PC-9 (cell line): ENCODE results near the gene PRR13. TPM values are rescaled to one million over a fixed set of nuclear protein-coding genes. Genes with fewer than 3 reads are reported as not detected.
"Not testable (repeated sequence)": the region's sequence is repeated elsewhere in the genome, so short reads cannot be mapped to it uniquely, and the experiment has no call there.

Source experiments
- BruUV-seq: library from RNA; stranded (reverse); fragments of 400-500 nt; replicated peaks from 2 replicates; lab custom pipeline; 2021; lab: Mats Ljungman, UMichigan
- CTCF ChIA-PET: fragments of 300-600 bp; sonication (Branson Sonifier 250); formaldehyde crosslinking; loops from one replicate; lab custom pipeline; 2022; ENCODE audit warnings: antibody characterized with exemption; lab: Charles Lee
- POLR2A ChIA-PET: fragments of 300-600 bp; sonication (Branson Sonifier 250); formaldehyde crosslinking; loops from one replicate; lab custom pipeline; 2022; ENCODE audit warnings: antibody characterized with exemption; ENCODE audit not compliant: unreplicated experiment; lab: Charles Lee
- DNase-seq, 2 experiments: peaks; one replicate each; pipeline versions ENCODE4 v3.0.0 to v3.0.0-alpha.2; 2015 to 2022; ENCODE audit warnings: mixed read lengths in 1 of 2
- H2AFZ ChIP-seq: fragments of 200-600 bp; sonication (generic); 2 replicates; pipeline ENCODE4 v1.8.1; 2017; ENCODE audit warnings: antibody characterized with exemption
- H3F3A ChIP-seq: fragments of 200-600 bp; sonication (generic); 2 replicates; pipeline ENCODE4 v1.8.1; 2017; ENCODE audit warnings: antibody characterized with exemption, mild to moderate bottlenecking, low read depth; ENCODE audit not compliant: insufficient read depth
- H3K27ac ChIP-seq: fragments of 200-600 bp; sonication (generic); 2 replicates; pipeline ENCODE4 v1.6.1; 2016; ENCODE audit warnings: mixed run types
- H3K27me3 ChIP-seq: fragments of 200-600 bp; sonication (generic); 2 replicates; pipeline ENCODE4 v1.6.1; 2016; ENCODE audit warnings: low read depth, mixed run types; ENCODE audit not compliant: insufficient read depth
- H3K36me3 ChIP-seq: fragments of 200-600 bp; sonication (generic); 2 replicates; pipeline ENCODE4 v1.6.1; 2016; ENCODE audit warnings: low read depth, mixed run types
- H3K4me1 ChIP-seq: fragments of 200-600 bp; sonication (generic); replicated peaks from 2 replicates; pipeline ENCODE4 v1.6.1; 2016; ENCODE audit warnings: mixed run types; ENCODE audit not compliant: insufficient read depth
- H3K4me2 ChIP-seq: fragments of 200-600 bp; sonication (generic); 2 replicates; pipeline ENCODE4 v1.6.1; 2017; ENCODE audit warnings: mixed run types
- H3K4me3 ChIP-seq: fragments of 200-600 bp; sonication (generic); 2 replicates; pipeline ENCODE4 v1.6.1; 2016; ENCODE audit warnings: mixed run types
- H3K79me2 ChIP-seq: fragments of 200-600 bp; sonication (generic); 2 replicates; pipeline ENCODE4 v1.6.1; 2017; ENCODE audit warnings: low read depth, mixed run types
- H3K9me2 ChIP-seq: fragments of 200-600 bp; sonication (generic); 2 replicates; pipeline ENCODE4 v1.8.1; 2017; ENCODE audit warnings: mild to moderate bottlenecking; ENCODE audit not compliant: insufficient read depth
- H3K9me3 ChIP-seq: fragments of 200-600 bp; sonication (generic); 2 replicates; pipeline ENCODE4 v1.8.1; 2016; ENCODE audit warnings: low read depth; ENCODE audit not compliant: insufficient read depth
- H4K20me1 ChIP-seq: fragments of 200-600 bp; sonication (generic); 2 replicates; pipeline ENCODE4 v1.8.1; 2017; ENCODE audit not compliant: insufficient read depth
- EZH2 ChIP-seq: fragments of 200-600 bp; sonication (generic); IDR thresholded peaks from 2 replicates; pipeline ENCODE4 v1.8.0; 2017; ENCODE audit warnings: antibody characterized with exemption, low read depth
- intact Hi-C: fragments of 100-400 bp; cut with micrococcal nuclease; formaldehyde crosslinking; loops from one replicate; pipeline ENCODE4 v1.10.0; 2022; ENCODE audit not compliant: unreplicated experiment
- total RNA-seq: library from RNA; stranded (reverse); gene quantifications from 2 replicates; pipeline ENCODE4 v1.2.3, GENCODE V29; 2021
- TF ChIP-seq, protein P1 (sequence below): fragments of 200-600 bp; sonication (generic); conservative IDR thresholded peaks from 2 replicates; pipeline ENCODE4 v1.6.1; 2017; ENCODE audit warnings: mixed run types, antibody characterized with exemption, mild to moderate bottlenecking, moderate library complexity

The PRR13 gene
- total RNA-seq, 1 experiment from 2014 or later, result 203 TPM

DNA sequence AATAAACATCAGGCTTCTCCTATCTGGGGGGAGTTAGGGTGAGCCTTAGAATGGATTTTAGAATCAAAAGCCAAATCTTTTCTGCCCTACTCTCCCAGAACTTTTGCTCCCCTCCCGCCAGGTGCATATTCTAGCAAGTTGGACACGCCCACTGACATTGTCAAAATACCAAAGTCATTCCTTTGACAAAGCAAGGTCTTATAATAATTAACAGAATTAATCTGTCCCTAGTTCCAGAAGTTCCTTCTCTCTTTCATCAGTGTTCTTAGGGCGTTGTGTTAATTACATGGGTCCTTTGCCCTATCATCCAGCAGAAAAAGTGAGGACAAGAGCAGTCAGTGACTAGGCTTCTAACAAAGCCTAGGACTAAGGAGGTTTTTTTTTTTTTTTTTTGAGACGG is 2.4 kb downstream of the PRR13 start:
- no peak overlapping the region for H3K4me3 ChIP-seq
- TF ChIP-seq, protein P1, sequence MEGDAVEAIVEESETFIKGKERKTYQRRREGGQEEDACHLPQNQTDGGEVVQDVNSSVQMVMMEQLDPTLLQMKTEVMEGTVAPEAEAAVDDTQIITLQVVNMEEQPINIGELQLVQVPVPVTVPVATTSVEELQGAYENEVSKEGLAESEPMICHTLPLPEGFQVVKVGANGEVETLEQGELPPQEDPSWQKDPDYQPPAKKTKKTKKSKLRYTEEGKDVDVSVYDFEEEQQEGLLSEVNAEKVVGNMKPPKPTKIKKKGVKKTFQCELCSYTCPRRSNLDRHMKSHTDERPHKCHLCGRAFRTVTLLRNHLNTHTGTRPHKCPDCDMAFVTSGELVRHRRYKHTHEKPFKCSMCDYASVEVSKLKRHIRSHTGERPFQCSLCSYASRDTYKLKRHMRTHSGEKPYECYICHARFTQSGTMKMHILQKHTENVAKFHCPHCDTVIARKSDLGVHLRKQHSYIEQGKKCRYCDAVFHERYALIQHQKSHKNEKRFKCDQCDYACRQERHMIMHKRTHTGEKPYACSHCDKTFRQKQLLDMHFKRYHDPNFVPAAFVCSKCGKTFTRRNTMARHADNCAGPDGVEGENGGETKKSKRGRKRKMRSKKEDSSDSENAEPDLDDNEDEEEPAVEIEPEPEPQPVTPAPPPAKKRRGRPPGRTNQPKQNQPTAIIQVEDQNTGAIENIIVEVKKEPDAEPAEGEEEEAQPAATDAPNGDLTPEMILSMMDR, result no peak
- TF ChIP-seq EZH2, result no peak
- H3K9me3 ChIP-seq, result no peaks in the 10 kb centered on the region
- no TSS peak for BruUV-seq
- H3K36me3 ChIP-seq, result peaks cover 19% of the 10 kb centered on the region
- ChIA-PET CTCF (interaction anchor here (0.7 kb wide), 1 partner anchor 16 kb away, joined by 10 read pairs; no protein-coding TSS in a partner anchor), POLR2A (interaction anchor here (0.6 kb wide), 1 partner anchor 76 kb away, joined by 10 read pairs; no protein-coding TSS in a partner anchor)
- H3K27ac ChIP-seq, result no peak overlapping the region
- H3K4me2 ChIP-seq, result peak overlapping the region; percentile 25
- H4K20me1 ChIP-seq, result peaks cover 3% of the 10 kb centered on the region; the same call in 1 of the 2 replicates
- intact Hi-C loops, result no loop called here
- H3K4me1 ChIP-seq, result peaks cover 13% of the 10 kb centered on the region
- H3K9me2 ChIP-seq, result no peaks in the 10 kb centered on the region
- peaks cover 46% of the 10 kb centered on the region for H3F3A ChIP-seq
- H3K27me3 ChIP-seq, result no peaks in the 10 kb centered on the region
- H2AFZ ChIP-seq, result no peak overlapping the region
- peaks cover 35% of the 10 kb centered on the region for H3K79me2 ChIP-seq
- DNase-seq, result no peak

DNA sequence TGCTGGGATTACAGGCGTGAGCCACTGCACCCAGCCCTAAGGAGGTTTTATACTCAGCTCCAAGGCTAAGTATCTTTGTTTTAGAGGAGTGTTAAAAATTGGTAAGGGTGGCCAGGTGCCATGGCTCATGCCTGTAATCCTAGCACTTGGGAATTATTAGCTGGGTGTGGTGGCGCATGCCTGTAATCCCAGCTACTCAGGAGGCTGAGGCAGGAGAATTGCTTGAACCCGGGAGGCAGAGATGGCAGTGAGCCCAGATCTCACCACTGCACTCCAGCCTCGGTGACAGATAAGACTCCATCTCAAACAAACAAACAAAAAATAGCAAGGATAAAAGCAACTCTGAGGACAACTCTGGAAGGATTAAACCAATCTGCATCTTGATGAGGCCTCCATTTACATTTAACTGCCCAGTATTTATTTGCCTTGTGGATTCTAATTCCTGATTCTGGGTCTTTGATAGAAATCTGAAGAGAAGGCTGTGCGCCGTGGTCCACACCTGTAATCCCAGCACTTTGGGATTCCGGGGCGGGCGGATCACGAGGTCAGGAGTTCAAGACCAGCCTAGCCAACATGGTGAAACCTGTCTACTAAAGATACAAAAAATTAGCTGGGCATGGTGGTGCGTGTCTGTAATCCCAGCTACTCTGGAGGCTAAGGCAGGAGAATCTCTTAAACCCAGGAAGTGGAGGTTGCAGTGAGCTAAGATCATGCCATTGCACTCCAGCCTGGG is 3.2 kb downstream of the PRR13 start:
- H4K20me1 ChIP-seq, DNase-seq, H3K9me2 ChIP-seq, H2AFZ ChIP-seq, BruUV-seq, H3K27ac ChIP-seq, H3K4me2 ChIP-seq, H3K9me3 ChIP-seq, H3K4me3 ChIP-seq, intact Hi-C loops, H3K27me3 ChIP-seq: not testable (repeated sequence)
- ChIA-PET POLR2A (interaction anchor here (0.6 kb wide), 1 partner anchor 76 kb away, joined by 10 read pairs; no protein-coding TSS in a partner anchor), CTCF (interaction anchor here (0.5 to 0.7 kb wide), 2 partner anchors 17 to 27 kb away, joined by 4 to 10 read pairs; no protein-coding TSS in a partner anchor)
- Histone ChIP-seq H3K36me3 (peaks cover 19% of the 10 kb centered on the region), H3K79me2 (peaks cover 35% of the 10 kb centered on the region), H3K4me1 (peaks cover 13% of the 10 kb centered on the region), H3F3A (peaks cover 52% of the 10 kb centered on the region)

DNA sequence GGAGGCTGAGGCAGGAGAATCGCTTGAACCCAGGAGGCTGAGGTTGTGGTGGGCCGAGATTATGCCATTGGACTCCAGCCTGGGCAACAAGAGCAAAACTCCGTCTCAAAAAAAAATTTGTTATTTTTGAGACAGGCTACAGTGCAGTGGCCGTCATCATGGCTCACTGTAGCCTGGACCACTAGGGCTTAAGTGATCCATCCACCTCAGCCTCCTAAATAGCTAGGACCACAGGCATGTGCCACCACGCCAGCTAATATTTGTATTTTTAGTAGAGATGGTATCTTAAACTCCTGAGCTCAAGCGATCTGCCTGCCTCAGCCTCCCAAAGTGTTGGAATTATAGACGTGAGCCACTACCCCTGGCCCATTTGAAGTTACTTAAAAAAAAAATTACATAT is 9.4 kb downstream of the PRR13 start:
- H3F3A ChIP-seq, result peaks cover 63% of the 10 kb centered on the region; the same call in 1 of the 2 replicates
- no TSS peak for BruUV-seq
- TF ChIP-seq, protein P1, result no peak
- TF ChIP-seq EZH2, result no peak
- no peaks in the 10 kb centered on the region for H3K9me2 ChIP-seq
- no peaks in the 10 kb centered on the region for H3K9me3 ChIP-seq
- intact Hi-C loops, result loop anchor here (5.0 kb wide), 1 partner anchor 51 kb away; the partner anchor contains the start of gene TARBP2
- H3K4me1 ChIP-seq, result peaks cover 16% of the 10 kb centered on the region
- H3K27me3 ChIP-seq, result no peaks in the 10 kb centered on the region
- no peak overlapping the region for H2AFZ ChIP-seq
- ChIA-PET CTCF (interaction anchor here (0.6 to 1.0 kb wide), 5 partner anchors 9 to 1428 kb away, joined by 3 to 4 read pairs (median 3); partner anchors contain the start of genes PRR13 and TARBP2), POLR2A (no interaction called here)
- H3K4me2 ChIP-seq, result no peak overlapping the region
- H4K20me1 ChIP-seq, result peaks cover 35% of the 10 kb centered on the region
- peaks cover 25% of the 10 kb centered on the region for H3K36me3 ChIP-seq
- no peak overlapping the region for H3K27ac ChIP-seq
- H3K79me2 ChIP-seq, result peaks cover 38% of the 10 kb centered on the region
- DNase-seq, result no peak
- no peak overlapping the region for H3K4me3 ChIP-seq
